A673 (cell line): ENCODE data around the gene ZNF653. TPM values are rescaled to one million over a fixed set of nuclear protein-coding genes. Genes with fewer than 3 reads are reported as not detected.

Experiments used
- BruUV-seq: library from RNA; stranded (reverse); fragments of 400-500 nt; replicated peaks from 2 replicates; lab custom pipeline; 2021; lab: Mats Ljungman, UMichigan
- CTCF ChIA-PET: fragments of 300-600 bp; sonication (Branson Sonifier 250); formaldehyde crosslinking; loops from one replicate; lab custom pipeline; 2022; ENCODE audit warnings: antibody characterized with exemption; lab: Charles Lee
- POLR2A ChIA-PET: fragments of 300-600 bp; sonication (Branson Sonifier 250); formaldehyde crosslinking; loops from one replicate; lab custom pipeline; 2022; ENCODE audit warnings: antibody characterized with exemption; ENCODE audit not compliant: low non-redundant PET; lab: Charles Lee
- DNase-seq: peaks from one replicate; pipeline ENCODE4 v3.0.0-alpha.2; 2015; ENCODE audit warnings: low spot score
- H3K27ac ChIP-seq: fragments of 200-600 bp; sonication (generic); 2 replicates; pipeline ENCODE4 v1.5.1; 2016; ENCODE audit warnings: mixed run types, low read depth, mild to moderate bottlenecking, mixed read lengths, antibody characterized with exemption, low read length; ENCODE audit not compliant: poor library complexity, severe bottlenecking
- H3K27me3 ChIP-seq: fragments of 200-600 bp; sonication (generic); replicated peaks from 2 replicates; pipeline ENCODE4 v1.6.1; 2017; ENCODE audit warnings: mixed run types, low read depth, mild to moderate bottlenecking, mixed read lengths, antibody characterized with exemption, low read length; ENCODE audit not compliant: insufficient read depth, poor library complexity
- H3K36me3 ChIP-seq: fragments of 200-600 bp; sonication (generic); 2 replicates; pipeline ENCODE4 v1.6.1; 2016; ENCODE audit warnings: mixed run types, mild to moderate bottlenecking, mixed read lengths, antibody characterized with exemption, low read length; ENCODE audit not compliant: insufficient read depth, poor library complexity, severe bottlenecking
- H3K4me1 ChIP-seq: fragments of 200-600 bp; sonication (generic); 2 replicates; pipeline ENCODE4 v1.6.1; 2017; ENCODE audit warnings: mixed run types, mild to moderate bottlenecking, mixed read lengths, antibody characterized with exemption, low read length; ENCODE audit not compliant: insufficient read depth, poor library complexity, severe bottlenecking
- H3K4me3 ChIP-seq: fragments of 200-600 bp; sonication (generic); 2 replicates; pipeline ENCODE4 v1.5.1; 2016; ENCODE audit warnings: low read depth, mixed run types, mild to moderate bottlenecking, mixed read lengths, low read length; ENCODE audit not compliant: poor library complexity, severe bottlenecking
- H3K9me3 ChIP-seq: fragments of 200-600 bp; sonication (generic); 2 replicates; pipeline ENCODE4 v1.6.1; 2016; ENCODE audit warnings: mixed run types, low read depth, mild to moderate bottlenecking, mixed read lengths, antibody characterized with exemption, low read length; ENCODE audit not compliant: poor library complexity, severe bottlenecking
- CTCF ChIP-seq: fragments of 300-800, 200-600 bp; sonication (generic); conservative IDR thresholded peaks from 2 replicates; pipeline ENCODE4 v1.5.1; 2017; ENCODE audit warnings: low read depth, mild to moderate bottlenecking, antibody characterized with exemption, low read length, moderate library complexity, mixed read lengths
- EZH2 ChIP-seq: fragments of 200-600 bp; sonication (generic); IDR thresholded peaks from 2 replicates; pipeline ENCODE4 v1.6.1; 2017; ENCODE audit warnings: borderline replicate concordance, low read depth, mild to moderate bottlenecking, mixed read lengths, antibody characterized with exemption, low read length; ENCODE audit not compliant: poor library complexity, severe bottlenecking
- intact Hi-C: fragments of 100-400 bp; cut with micrococcal nuclease; formaldehyde crosslinking; loops from one replicate; pipeline ENCODE4 v1.10.0; 2022; ENCODE audit not compliant: unreplicated experiment
- total RNA-seq: library from RNA; stranded (reverse); gene quantifications from 2 replicates; pipeline ENCODE4 v1.2.3, GENCODE V29; 2021

Gene ZNF653
- total RNA-seq, 1 experiment from 2014 or later = 15.9 TPM

- POLR2A ChIA-PET = no interaction called here
- H3K9me3 ChIP-seq = no peaks in the 10 kb centered on the region
- no TSS peak for BruUV-seq
- CTCF ChIA-PET = no interaction called here
- H3K36me3 ChIP-seq = peaks cover 4% of the 10 kb centered on the region
- H3K4me3 ChIP-seq = no peak overlapping the region
- intact Hi-C loops = no loop called here
- no peak overlapping the region for H3K27ac ChIP-seq
- TF ChIP-seq CTCF (no peak), EZH2 (no peak)
- H3K4me1 ChIP-seq = peaks cover 7% of the 10 kb centered on the region
- no peaks in the 10 kb centered on the region for H3K27me3 ChIP-seq
- DNase-seq = no peak
Observed at GRCh38 chr19:11506967-11507366, 1.3 kb upstream of the ZNF653 start.

DNA sequence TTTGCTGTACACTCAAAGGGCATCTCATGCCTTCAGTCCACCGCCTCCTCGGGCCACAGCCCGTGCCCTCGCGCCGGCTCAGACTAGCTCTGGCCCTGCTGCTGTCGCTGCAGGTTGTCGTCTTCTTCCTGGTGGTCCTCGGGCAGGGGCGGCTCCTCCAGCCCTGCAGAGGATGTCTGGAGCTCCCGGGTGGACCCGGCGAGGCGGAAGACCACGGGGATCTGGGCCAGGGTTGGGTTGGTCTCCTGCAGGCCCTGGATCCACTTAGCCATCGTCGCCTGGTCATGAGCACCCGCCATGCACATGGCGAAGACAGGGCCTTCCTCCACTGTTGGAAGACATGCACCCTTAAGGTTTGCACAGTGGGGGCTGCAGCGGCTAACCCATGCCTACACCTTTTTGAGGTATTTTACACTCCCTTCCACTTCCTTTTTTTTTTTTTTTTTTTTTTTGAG lies 489 bp upstream of the ZNF653 start:
- ChIA-PET POLR2A (no interaction called here), CTCF (no interaction called here)
- Histone ChIP-seq H3K36me3 (peaks cover under 1% of the 10 kb centered on the region), H3K9me3 (no peaks in the 10 kb centered on the region), H3K27me3 (no peaks in the 10 kb centered on the region), H3K4me1 (peaks cover 7% of the 10 kb centered on the region), H3K27ac (peak overlapping the region; percentile 94), H3K4me3 (peak overlapping the region; percentile 85)
- intact Hi-C loops = no loop called here
- TSS peak; percentile 66 for BruUV-seq
- DNase-seq = no peak
- TF ChIP-seq CTCF (no peak), EZH2 (no peak)

- peak; percentile 96 for DNase-seq
- peaks cover 7% of the 10 kb centered on the region for H3K4me1 ChIP-seq
- H3K27ac ChIP-seq = peak overlapping the region; percentile 94
- H3K4me3 ChIP-seq = peak overlapping the region; percentile 85
- ChIA-PET POLR2A (no interaction called here), CTCF (no interaction called here)
- no TSS peak for BruUV-seq
- H3K36me3 ChIP-seq = no peaks in the 10 kb centered on the region
- no peaks in the 10 kb centered on the region for H3K27me3 ChIP-seq
- no peak for TF ChIP-seq CTCF
- TF ChIP-seq EZH2 = no peak
- no peaks in the 10 kb centered on the region for H3K9me3 ChIP-seq
- intact Hi-C loops = no loop called here
Observed at GRCh38 chr19:11505032-11505503, 571 bp downstream of the ZNF653 start.
